Panc1 (cell line): ENCODE measurements around the gene CLIC4. TPM values are rescaled to one million over a fixed set of nuclear protein-coding genes. Genes with fewer than 3 reads are reported as not detected.

Experiments used
- ATAC-seq: fragments of 200-7000 bp; cut with Tn5 transposase; 2 replicates; pipeline ENCODE4 v1.9.1; 2020; ENCODE audit warnings: mild to moderate bottlenecking, moderate library complexity
- BruUV-seq: library from RNA; stranded (reverse); fragments of 400-500 nt; replicated peaks from 2 replicates; lab custom pipeline; 2021; lab: Mats Ljungman, UMichigan
- CTCF ChIA-PET: fragments of 300-600 bp; sonication (Branson Sonifier 250); formaldehyde crosslinking; loops from one replicate; lab custom pipeline; 2022; ENCODE audit warnings: antibody characterized with exemption; lab: Charles Lee
- POLR2A ChIA-PET: fragments of 300-600 bp; sonication (Branson Sonifier 250); formaldehyde crosslinking; loops from one replicate; lab custom pipeline; 2022; ENCODE audit warnings: antibody characterized with exemption; lab: Charles Lee
- DNase-seq: peaks from one replicate; pipeline ENCODE4 v3.0.0-alpha.2; 2010; ENCODE audit warnings: low read depth, low spot score
- H3K27ac ChIP-seq: 2 replicates; pipeline ENCODE4 v1.5.1; 2011; ENCODE audit warnings: mild to moderate bottlenecking, low read length, inconsistent platforms
- H3K27me3 ChIP-seq: fragments of 200-500 bp; sonication (Bioruptor generic); 2 replicates; pipeline ENCODE4 v1.6.0; 2014; ENCODE audit warnings: low read length, inconsistent platforms; ENCODE audit not compliant: control insufficient read depth, insufficient read depth
- H3K36me3 ChIP-seq: fragments of 200-500 bp; sonication (Bioruptor generic); 2 replicates; pipeline ENCODE4 v1.5.1; 2014; ENCODE audit warnings: inconsistent platforms, mild to moderate bottlenecking, low read length, moderate library complexity; ENCODE audit not compliant: control insufficient read depth, insufficient read depth
- H3K4me1 ChIP-seq: 2 replicates; pipeline ENCODE4 v1.5.1; 2011; ENCODE audit warnings: inconsistent platforms, mild to moderate bottlenecking, low read length, moderate library complexity; ENCODE audit not compliant: control insufficient read depth, insufficient read depth
- H3K4me3 ChIP-seq, 2 experiments: 2 replicates each; pipeline ENCODE4 v1.5.1; 2011 to 2012; ENCODE audit warnings: low read depth in 2 of 2, low read length in 2 of 2, mild to moderate bottlenecking in 2 of 2, inconsistent platforms in 1 of 2, moderate library complexity in 1 of 2
- H3K9me3 ChIP-seq: fragments of 200-500 bp; sonication (Bioruptor generic); 2 replicates; pipeline ENCODE4 v1.5.1; 2014; ENCODE audit warnings: low read depth, mild to moderate bottlenecking, inconsistent platforms, low read length, moderate library complexity; ENCODE audit not compliant: control insufficient read depth, insufficient read depth
- POLR2AphosphoS5 ChIP-seq: IDR thresholded peaks from 2 replicates; pipeline ENCODE4 v1.6.1; 2012; ENCODE audit warnings: mild to moderate bottlenecking, low read depth, low read length, moderate library complexity
- SIN3A ChIP-seq: IDR thresholded peaks from 2 replicates; pipeline ENCODE4 v1.6.1; 2012; ENCODE audit warnings: low read depth, mild to moderate bottlenecking, low read length, moderate library complexity, borderline replicate concordance; ENCODE audit not compliant: insufficient read depth
- TCF7L2 ChIP-seq: IDR thresholded peaks from 2 replicates; pipeline ENCODE4 v1.6.1; 2011; ENCODE audit warnings: mild to moderate bottlenecking, low read depth, low read length, inconsistent platforms
- in situ Hi-C: cut with HindIII; loops from 2 replicates; pipeline ENCODE4 v1.10.0; 2016; ENCODE audit warnings: low sequenced_read_pairs, low pct_unique_long_range_greater_than_20kb
- intact Hi-C: fragments of 100-400 bp; cut with micrococcal nuclease; formaldehyde crosslinking; loops from one replicate; pipeline ENCODE4 v1.10.0; 2022; ENCODE audit not compliant: unreplicated experiment
- total RNA-seq: library from RNA; stranded (reverse); gene quantifications from one replicate; pipeline ENCODE4 v1.2.1, GENCODE V29; 2021; ENCODE audit not compliant: unreplicated experiment
- TF ChIP-seq, protein P1 (sequence below): fragments of 450-650 bp; IDR thresholded peaks from 2 replicates; pipeline ENCODE4 v1.5.1; 2017; ENCODE audit warnings: mild to moderate bottlenecking
- TF ChIP-seq, protein P2 (sequence below), 2 experiments: IDR thresholded peaks; 2 replicates each; pipeline ENCODE4 v1.6.1; 2011 to 2012; ENCODE audit warnings: low read depth in 2 of 2, control low read depth in 1 of 2, low read length in 1 of 2, mild to moderate bottlenecking in 1 of 2, moderate library complexity in 1 of 2; ENCODE audit not compliant: insufficient read depth in 1 of 2

The CLIC4 gene
- total RNA-seq, 1 experiment from 2014 or later, result 123 TPM

DNA sequence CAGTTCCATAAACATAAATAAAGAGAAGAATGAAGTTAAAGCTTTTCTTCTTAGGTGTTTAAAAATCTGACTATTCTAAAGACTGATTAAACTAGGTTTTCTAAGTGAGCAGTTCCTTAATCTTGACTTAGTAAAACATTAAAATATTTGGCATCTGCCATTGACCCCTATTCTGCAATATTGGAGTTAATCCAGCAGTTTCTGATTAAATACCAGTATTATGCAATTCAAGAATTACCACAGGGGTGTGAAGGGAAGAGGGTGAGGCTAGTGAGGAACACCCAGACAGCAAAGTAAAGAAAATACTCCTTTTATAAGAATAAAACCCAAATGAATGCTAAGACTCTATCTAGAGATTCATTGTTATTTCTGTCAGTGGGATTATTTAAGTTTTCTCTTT, 40.9 kb downstream of the CLIC4 start:
- ATAC-seq (no peak), DNase-seq (no peak)
- CTCF ChIA-PET, result interaction anchor here (0.7 kb wide), 1 partner anchor 48 kb away, joined by 11 read pairs; no protein-coding TSS in a partner anchor
- Histone ChIP-seq H3K4me1 (no peaks in the 10 kb centered on the region), H3K9me3 (no peaks in the 10 kb centered on the region), H3K27ac (no peak overlapping the region), H3K27me3 (no peaks in the 10 kb centered on the region), H3K4me3 (no peak overlapping the region), H3K36me3 (no peaks in the 10 kb centered on the region)
- intact Hi-C loops, result no loop called here
- in situ Hi-C loops, result no loop called here
- TF ChIP-seq SIN3A (no peak), POLR2AphosphoS5 (no peak), TCF7L2 (no peak)
- TF ChIP-seq, protein P1, sequence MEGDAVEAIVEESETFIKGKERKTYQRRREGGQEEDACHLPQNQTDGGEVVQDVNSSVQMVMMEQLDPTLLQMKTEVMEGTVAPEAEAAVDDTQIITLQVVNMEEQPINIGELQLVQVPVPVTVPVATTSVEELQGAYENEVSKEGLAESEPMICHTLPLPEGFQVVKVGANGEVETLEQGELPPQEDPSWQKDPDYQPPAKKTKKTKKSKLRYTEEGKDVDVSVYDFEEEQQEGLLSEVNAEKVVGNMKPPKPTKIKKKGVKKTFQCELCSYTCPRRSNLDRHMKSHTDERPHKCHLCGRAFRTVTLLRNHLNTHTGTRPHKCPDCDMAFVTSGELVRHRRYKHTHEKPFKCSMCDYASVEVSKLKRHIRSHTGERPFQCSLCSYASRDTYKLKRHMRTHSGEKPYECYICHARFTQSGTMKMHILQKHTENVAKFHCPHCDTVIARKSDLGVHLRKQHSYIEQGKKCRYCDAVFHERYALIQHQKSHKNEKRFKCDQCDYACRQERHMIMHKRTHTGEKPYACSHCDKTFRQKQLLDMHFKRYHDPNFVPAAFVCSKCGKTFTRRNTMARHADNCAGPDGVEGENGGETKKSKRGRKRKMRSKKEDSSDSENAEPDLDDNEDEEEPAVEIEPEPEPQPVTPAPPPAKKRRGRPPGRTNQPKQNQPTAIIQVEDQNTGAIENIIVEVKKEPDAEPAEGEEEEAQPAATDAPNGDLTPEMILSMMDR, result no peak
- TF ChIP-seq, protein P2, sequence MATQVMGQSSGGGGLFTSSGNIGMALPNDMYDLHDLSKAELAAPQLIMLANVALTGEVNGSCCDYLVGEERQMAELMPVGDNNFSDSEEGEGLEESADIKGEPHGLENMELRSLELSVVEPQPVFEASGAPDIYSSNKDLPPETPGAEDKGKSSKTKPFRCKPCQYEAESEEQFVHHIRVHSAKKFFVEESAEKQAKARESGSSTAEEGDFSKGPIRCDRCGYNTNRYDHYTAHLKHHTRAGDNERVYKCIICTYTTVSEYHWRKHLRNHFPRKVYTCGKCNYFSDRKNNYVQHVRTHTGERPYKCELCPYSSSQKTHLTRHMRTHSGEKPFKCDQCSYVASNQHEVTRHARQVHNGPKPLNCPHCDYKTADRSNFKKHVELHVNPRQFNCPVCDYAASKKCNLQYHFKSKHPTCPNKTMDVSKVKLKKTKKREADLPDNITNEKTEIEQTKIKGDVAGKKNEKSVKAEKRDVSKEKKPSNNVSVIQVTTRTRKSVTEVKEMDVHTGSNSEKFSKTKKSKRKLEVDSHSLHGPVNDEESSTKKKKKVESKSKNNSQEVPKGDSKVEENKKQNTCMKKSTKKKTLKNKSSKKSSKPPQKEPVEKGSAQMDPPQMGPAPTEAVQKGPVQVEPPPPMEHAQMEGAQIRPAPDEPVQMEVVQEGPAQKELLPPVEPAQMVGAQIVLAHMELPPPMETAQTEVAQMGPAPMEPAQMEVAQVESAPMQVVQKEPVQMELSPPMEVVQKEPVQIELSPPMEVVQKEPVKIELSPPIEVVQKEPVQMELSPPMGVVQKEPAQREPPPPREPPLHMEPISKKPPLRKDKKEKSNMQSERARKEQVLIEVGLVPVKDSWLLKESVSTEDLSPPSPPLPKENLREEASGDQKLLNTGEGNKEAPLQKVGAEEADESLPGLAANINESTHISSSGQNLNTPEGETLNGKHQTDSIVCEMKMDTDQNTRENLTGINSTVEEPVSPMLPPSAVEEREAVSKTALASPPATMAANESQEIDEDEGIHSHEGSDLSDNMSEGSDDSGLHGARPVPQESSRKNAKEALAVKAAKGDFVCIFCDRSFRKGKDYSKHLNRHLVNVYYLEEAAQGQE (IDR thresholded peaks at IDR 0.05; ENCODE audit: insufficient read depth in 1 of 2, low read depth in 2 of 2, low read length in 1 of 2), result no peak
- POLR2A ChIA-PET, result no interaction called here
- BruUV-seq, result TSS peak; percentile 40

DNA sequence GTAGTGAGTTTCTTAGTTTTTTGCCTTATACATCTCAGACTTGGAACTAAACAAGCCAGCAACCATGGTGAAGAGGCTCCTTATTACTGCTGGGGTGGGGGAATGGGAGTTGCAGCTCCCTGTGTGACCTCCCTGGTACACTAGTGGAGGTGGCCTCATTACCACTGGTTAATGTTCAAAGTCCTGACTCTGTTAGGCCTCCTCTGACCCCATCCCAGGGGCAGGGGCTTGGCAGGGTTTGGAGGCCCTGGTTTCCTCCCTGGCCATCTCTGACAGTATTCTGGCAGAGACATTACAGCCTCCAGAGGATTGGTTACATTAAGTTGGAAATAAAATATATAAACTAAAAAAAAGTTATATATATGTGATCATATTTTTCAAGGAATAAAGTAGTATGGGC, 45.2 kb downstream of the CLIC4 start:
- peaks cover 2% of the 10 kb centered on the region; the same call in 1 of the 2 replicates for H3K4me1 ChIP-seq
- H3K36me3 ChIP-seq, result no peaks in the 10 kb centered on the region
- in situ Hi-C loops (no loop called here), intact Hi-C loops (no loop called here)
- TF ChIP-seq, protein P2 (IDR thresholded peaks at IDR 0.05; ENCODE audit: insufficient read depth in 1 of 2, low read depth in 2 of 2, low read length in 1 of 2), result no peak
- TF ChIP-seq, protein P1, result no peak
- no peak for TF ChIP-seq POLR2AphosphoS5
- no peak for TF ChIP-seq TCF7L2
- TF ChIP-seq SIN3A, result no peak
- H3K27me3 ChIP-seq, result no peaks in the 10 kb centered on the region
- no peaks in the 10 kb centered on the region for H3K9me3 ChIP-seq
- no peak overlapping the region for H3K4me3 ChIP-seq
- CTCF ChIA-PET, result no interaction called here
- BruUV-seq, result no TSS peak
- ATAC-seq (no peak), DNase-seq (no peak)
- no peak overlapping the region for H3K27ac ChIP-seq
- POLR2A ChIA-PET, result no interaction called here
